Measurements from ENCODE around the gene UBE2D1.
"Not testable (repeated sequence)": the region's sequence is repeated elsewhere in the genome, so short reads cannot be mapped to it uniquely, and the experiment has no call there.

The UBE2D1 gene

DNA sequence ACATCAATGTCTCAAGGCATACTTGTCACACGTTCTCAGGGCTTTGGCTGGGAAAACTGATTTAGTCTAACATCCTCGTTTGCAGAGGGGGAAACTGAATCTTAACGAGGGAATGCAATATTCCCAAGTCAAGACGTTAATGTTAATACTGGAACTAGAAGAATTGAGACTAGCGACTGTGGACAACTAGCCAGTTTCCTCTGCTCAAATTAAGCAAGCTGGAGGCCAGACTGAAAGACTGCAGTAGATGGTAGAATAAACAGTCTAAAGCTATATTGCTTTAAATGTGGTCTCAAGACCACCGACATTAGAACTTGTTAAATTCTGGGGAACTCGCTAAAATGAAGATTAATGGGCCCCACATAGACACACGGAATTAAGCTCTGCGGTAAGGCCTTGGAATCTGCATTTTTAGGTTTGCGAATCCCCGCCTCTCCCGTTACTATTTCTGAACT, 49.8 kb downstream of the UBE2D1 start:
- no peak for DNase-seq

DNA sequence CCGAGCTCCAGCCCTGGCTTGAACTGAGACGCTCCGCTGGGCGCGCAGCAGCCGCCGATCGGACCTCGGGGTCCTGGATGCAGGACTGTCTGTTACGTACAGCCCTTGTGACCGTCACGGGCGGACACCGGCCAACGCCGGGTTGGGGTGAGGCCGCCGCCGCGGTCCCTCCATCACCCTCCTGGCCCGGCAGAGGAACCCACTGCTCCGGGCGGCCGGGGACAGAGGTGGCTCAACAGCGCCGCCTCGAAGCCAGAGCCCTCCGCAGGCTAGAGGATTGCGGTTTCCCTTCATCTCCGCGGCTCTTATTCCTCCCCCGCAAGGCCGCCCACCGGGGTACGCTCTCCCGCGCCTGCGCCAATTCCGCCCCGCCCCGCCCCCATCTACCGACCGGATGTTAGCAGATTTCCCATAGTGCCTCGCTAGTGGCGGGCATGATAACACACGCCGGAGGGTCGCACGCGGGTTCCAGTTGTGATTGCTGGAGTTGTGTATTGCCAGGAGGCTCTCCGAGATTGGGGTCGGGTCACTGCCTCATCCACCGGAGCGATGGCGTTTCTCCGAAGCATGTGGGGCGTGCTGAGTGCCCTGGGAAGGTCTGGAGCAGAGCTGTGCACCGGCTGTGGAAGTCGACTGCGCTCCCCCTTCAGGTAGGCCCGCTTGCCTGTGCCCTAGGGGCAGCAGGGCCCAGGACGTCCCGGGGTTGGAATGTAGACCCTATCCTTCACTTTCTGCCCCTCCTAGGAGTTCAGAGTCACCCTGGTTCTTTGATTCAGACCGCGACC, 50.4 kb downstream of the UBE2D1 start, which contains the start of gene TFAM:
TFAM (plus strand) TSS at position 412 of the 785 bp plus-strand sequence; CDS start at position 550, 138 bp downstream.
- peak; percentile 82 to 83 for DNase-seq

GRCh38 chr10:58385784-58386112, 50.9 kb downstream of the UBE2D1 start:
- no peak for DNase-seq

- DNase-seq, result no peak
Measured at GRCh38 chr10:58389024-58389423, 54.2 kb downstream of the UBE2D1 start.

DNA sequence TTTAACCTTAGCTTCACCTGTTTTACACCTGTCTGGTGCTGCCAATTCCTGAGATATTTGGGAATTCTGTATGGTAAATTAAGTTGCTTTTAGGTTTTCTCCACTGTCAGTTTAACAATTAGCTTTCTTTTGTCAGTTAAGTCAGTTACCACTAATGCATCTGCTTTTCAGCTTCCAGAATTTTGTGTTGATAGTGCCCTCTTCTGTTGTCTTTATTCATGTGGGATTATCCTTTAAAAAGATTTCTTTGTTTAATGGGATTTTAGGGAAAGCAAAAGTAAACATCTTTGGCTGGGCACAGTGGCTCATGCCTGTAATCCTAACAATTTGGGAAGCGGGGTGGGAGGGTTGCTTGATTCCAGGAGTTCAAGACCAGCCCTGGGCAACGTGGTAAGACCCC, 58.5 kb downstream of the UBE2D1 start:
- no peak for DNase-seq

DNA sequence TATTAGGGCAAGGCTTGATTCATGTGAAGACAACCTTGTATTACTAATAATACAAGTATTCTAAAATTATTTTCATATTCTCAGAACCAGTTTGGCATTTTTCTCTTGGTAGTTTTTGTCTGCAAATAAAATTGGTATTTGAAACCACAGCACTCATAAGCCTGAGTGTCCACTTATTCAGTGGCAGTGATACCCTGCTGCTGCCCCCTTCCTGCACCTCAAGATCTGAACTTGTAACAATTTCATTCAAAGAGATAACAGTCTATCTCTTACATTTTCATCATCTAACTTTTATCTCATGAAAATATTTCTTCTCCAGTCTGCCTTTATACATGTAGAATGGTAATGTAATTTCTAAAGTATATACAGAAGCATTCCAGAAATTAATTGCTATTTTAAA, 59.7 kb downstream of the UBE2D1 start:
- DNase-seq, result no peak

GRCh38 chr10:58396057-58396456, 61.3 kb downstream of the UBE2D1 start:
- no peak for DNase-seq

DNA sequence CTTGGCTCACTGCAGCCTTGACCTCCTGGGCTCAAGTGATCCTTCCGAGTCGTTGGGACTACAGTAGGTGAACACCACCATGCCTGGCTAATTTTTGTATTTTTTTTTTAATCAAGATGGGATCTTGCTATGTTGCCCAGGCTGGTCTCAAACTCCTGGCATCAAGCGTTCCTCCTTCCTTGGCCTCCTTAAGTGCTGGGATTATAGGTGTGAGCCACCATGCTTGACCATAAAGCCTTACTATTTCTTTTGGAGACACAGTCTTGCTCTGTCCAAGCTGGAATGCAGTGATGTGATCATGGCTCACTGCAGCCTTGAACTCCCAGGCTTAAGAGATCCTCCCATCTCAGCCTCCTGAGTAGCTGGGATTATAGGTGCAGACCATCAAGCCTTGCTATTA, 63.0 kb downstream of the UBE2D1 start:
- DNase-seq, result no peak

DNA sequence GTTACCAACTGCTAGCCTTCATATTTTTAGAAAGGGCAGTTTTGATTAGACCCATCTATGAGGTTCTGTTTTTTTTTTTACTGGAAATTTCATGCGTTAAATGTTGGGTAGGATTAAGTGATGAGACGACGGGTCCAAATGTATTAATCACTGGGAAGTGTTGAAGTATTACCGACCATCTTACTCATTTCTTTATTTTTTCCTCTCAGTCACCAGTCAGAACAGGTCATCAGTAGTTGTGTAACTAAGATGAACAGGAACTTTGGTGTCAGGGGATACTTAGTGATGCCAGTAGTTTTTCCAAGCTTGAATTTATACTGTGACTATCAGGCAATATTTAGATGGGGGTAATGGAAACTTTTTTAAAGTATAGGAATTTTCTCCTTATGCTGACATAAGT, 64.6 kb downstream of the UBE2D1 start:
- DNase-seq, result no peak

DNA sequence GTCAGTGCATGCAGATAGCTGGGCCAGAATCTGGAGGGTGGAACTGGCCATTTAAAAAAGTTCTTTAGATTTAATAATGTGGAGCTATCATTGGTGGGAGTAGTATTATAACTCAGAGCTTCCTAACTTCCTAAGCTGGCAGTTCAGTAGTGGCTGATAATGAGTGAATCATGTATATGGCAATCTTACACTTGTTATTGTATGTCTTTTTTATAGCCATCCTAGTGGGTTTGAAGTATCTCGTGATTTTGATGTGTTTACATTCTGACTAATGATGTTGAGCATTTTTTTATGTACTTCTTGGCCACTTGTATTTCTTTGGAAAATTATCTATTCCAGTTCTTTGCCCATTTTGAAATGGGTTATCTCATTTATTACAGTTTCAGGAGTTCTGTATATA, 65.8 kb downstream of the UBE2D1 start:
- DNase-seq, result no peak

- DNase-seq, result no peak
Measured at GRCh38 chr10:58404001-58404400, 69.2 kb downstream of the UBE2D1 start.

- no peak for DNase-seq
Measured at GRCh38 chr10:58409956-58410610, 75.3 kb downstream of the UBE2D1 start.

DNA sequence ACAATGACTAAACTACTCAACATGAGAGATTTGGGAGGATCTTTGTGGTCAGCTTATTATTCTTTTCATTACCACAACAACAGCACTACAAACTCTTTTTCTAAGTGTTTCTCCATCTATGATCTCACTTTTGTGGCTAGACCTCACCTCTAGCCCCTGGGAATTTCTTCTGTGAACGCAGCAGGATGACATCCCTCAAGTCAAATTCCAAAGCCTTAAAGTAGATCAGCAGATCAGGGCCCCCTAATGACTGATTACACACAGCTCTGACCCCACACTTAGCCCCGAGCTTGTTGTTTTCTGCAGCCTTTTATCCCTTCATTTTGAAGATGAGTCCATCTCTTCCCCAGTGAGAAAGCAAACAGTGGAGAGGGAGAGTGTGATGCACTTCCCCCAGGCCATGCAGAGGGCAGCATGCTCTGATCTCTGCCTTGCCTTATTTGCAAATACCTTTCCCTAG, 77.7 kb downstream of the UBE2D1 start:
- no peak for DNase-seq

- DNase-seq, result no peak
Measured at GRCh38 chr10:58414270-58415041, 79.7 kb downstream of the UBE2D1 start.

GRCh38 chr10:58415757-58416156, 81.0 kb downstream of the UBE2D1 start:
- no peak for DNase-seq

DNA sequence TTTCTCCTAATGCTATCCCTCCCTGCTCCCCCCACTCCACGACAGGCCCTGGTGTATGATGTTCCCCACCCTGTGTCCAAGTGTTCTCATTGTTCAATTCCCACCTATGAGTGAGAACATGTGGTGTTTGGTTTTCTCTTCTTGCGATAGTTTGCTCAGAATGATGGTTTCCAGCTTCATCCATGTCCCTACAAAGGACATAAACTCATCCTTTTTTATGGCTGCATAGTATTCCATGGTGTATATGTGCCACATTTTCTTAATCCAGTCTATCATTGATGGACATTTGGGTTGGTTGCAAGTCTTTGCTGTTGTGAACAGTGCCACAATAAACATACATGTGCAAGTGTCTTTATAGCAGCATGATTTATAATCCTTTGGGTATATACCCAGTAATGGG, 83.1 kb downstream of the UBE2D1 start:
- not testable (repeated sequence) for DNase-seq

Measured in AML-193 (cell line).